Tibial nerve (tissue), 4 donors: ENCODE data around the gene SPNS3.

Source experiments
- CTCF ChIP-seq, 5 experiments: fragments of 200-600 bp in 3 of 5; fragments of 450-650 bp in 2 of 5; sonication (generic) in 3 of 5; IDR thresholded peaks; one replicate each; pipeline ENCODE4 v1.5.1; 2016 to 2019; ENCODE audit warnings: antibody characterized with exemption in 5 of 5, mild to moderate bottlenecking in 3 of 5, moderate library complexity in 2 of 5
- EP300 ChIP-seq, 2 donors: sonication (generic); formaldehyde crosslinking; IDR thresholded peaks; one replicate each; pipeline ENCODE4 v1.6.1; 2017; ENCODE audit warnings: antibody characterized with exemption in 2 of 2, mild to moderate bottlenecking in 1 of 2

- no peak for TF ChIP-seq CTCF (IDR thresholded peaks at IDR 0.05)
- no peak for TF ChIP-seq EP300 (IDR thresholded peaks at IDR 0.05)
These were observed 11.2 kb downstream of the SPNS3 start for GRCh38 chr17:4444782-4445473.
